ENCODE measurements around the gene MGAT5. TPM values are rescaled to one million over a fixed set of nuclear protein-coding genes. Genes with fewer than 3 reads are reported as not detected.

MGAT5 gene
- total RNA-seq, 1 donor from 2014 or later: 58.8 TPM

GRCh38 chr2:134325696-134326095 is 71.8 kb downstream of the MGAT5 start:
- no peak overlapping the region for H3K27ac Mint-ChIP-seq (ENCODE audit: unreplicated experiment)
- H3K4me3 Mint-ChIP-seq (ENCODE audit: unreplicated experiment): no peak overlapping the region
- no peak for DNase-seq
- H3K9me3 Mint-ChIP-seq (ENCODE audit: unreplicated experiment): peaks cover 1% of the 10 kb centered on the region
- peaks cover 4% of the 10 kb centered on the region for H3K4me1 Mint-ChIP-seq (ENCODE audit: low read depth, unreplicated experiment)
- peaks cover 5% of the 10 kb centered on the region for H3K36me3 Mint-ChIP-seq (ENCODE audit: unreplicated experiment)
- no peak for TF ChIP-seq CTCF (IDR thresholded peaks at IDR 0.05; ENCODE audit: partially characterized antibody, unreplicated experiment)
- H3K27me3 Mint-ChIP-seq (ENCODE audit: unreplicated experiment): peaks cover 3% of the 10 kb centered on the region

- Mint-ChIP-seq H3K27me3 (ENCODE audit: unreplicated experiment) (no peaks in the 10 kb centered on the region), H3K27ac (ENCODE audit: unreplicated experiment) (no peak overlapping the region), H3K36me3 (ENCODE audit: unreplicated experiment) (peaks cover 5% of the 10 kb centered on the region), H3K4me1 (ENCODE audit: low read depth, unreplicated experiment) (peaks cover 4% of the 10 kb centered on the region), H3K9me3 (ENCODE audit: unreplicated experiment) (peaks cover 1% of the 10 kb centered on the region), H3K4me3 (ENCODE audit: unreplicated experiment) (no peak overlapping the region)
- DNase-seq: no peak
- no peak for TF ChIP-seq CTCF (IDR thresholded peaks at IDR 0.05; ENCODE audit: partially characterized antibody, unreplicated experiment)
Measured at GRCh38 chr2:134327367-134327766, 73.5 kb downstream of the MGAT5 start.

- no peak for TF ChIP-seq CTCF (IDR thresholded peaks at IDR 0.05; ENCODE audit: partially characterized antibody, unreplicated experiment)
- Mint-ChIP-seq H3K36me3 (ENCODE audit: unreplicated experiment) (peaks cover 5% of the 10 kb centered on the region), H3K27me3 (ENCODE audit: unreplicated experiment) (no peaks in the 10 kb centered on the region), H3K9me3 (ENCODE audit: unreplicated experiment) (peaks cover 4% of the 10 kb centered on the region), H3K4me1 (ENCODE audit: low read depth, unreplicated experiment) (peaks cover 25% of the 10 kb centered on the region), H3K4me3 (ENCODE audit: unreplicated experiment) (no peak overlapping the region), H3K27ac (ENCODE audit: unreplicated experiment) (no peak overlapping the region)
- no peak for DNase-seq
Measured at GRCh38 chr2:134331081-134331480, 77.2 kb downstream of the MGAT5 start.

GRCh38 chr2:134333646-134334189 is 79.8 kb downstream of the MGAT5 start:
- H3K36me3 Mint-ChIP-seq (ENCODE audit: unreplicated experiment): peaks cover 5% of the 10 kb centered on the region
- H3K27ac Mint-ChIP-seq (ENCODE audit: unreplicated experiment): no peak overlapping the region
- no peaks in the 10 kb centered on the region for H3K27me3 Mint-ChIP-seq (ENCODE audit: unreplicated experiment)
- DNase-seq: no peak
- no peak for TF ChIP-seq CTCF (IDR thresholded peaks at IDR 0.05; ENCODE audit: partially characterized antibody, unreplicated experiment)
- peaks cover 31% of the 10 kb centered on the region for H3K4me1 Mint-ChIP-seq (ENCODE audit: low read depth, unreplicated experiment)
- peaks cover 3% of the 10 kb centered on the region for H3K9me3 Mint-ChIP-seq (ENCODE audit: unreplicated experiment)
- no peak overlapping the region for H3K4me3 Mint-ChIP-seq (ENCODE audit: unreplicated experiment)

- Mint-ChIP-seq H3K27me3 (ENCODE audit: unreplicated experiment) (no peaks in the 10 kb centered on the region), H3K4me1 (ENCODE audit: low read depth, unreplicated experiment) (peaks cover 35% of the 10 kb centered on the region), H3K4me3 (ENCODE audit: unreplicated experiment) (peak overlapping the region; percentile 40), H3K36me3 (ENCODE audit: unreplicated experiment) (peaks cover 5% of the 10 kb centered on the region), H3K27ac (ENCODE audit: unreplicated experiment) (peak overlapping the region; percentile 29), H3K9me3 (ENCODE audit: unreplicated experiment) (peaks cover 3% of the 10 kb centered on the region)
- no peak for TF ChIP-seq CTCF (IDR thresholded peaks at IDR 0.05; ENCODE audit: partially characterized antibody, unreplicated experiment)
- DNase-seq: no peak
Measured at GRCh38 chr2:134334542-134335353, 80.9 kb downstream of the MGAT5 start.

All from glutamatergic neuron (in vitro differentiated cells).